ENCODE results near the gene MAMLD1.

MAMLD1 gene

GRCh38 chrX:150405576-150405975 is 42.5 kb downstream of the MAMLD1 start:
- ATAC-seq: no peak
- no peak for TF ChIP-seq SNAI2 (CRISPR knock-in tag; IDR thresholded peaks at IDR 0.05)
- no peak for TF ChIP-seq PATZ1 (CRISPR knock-in tag; IDR thresholded peaks at IDR 0.05; ENCODE audit: borderline replicate concordance)
- TF ChIP-seq CREB5 (CRISPR knock-in tag; IDR thresholded peaks at IDR 0.05; ENCODE audit: low read depth): no peak
- TF ChIP-seq TSHZ2 (CRISPR knock-in tag; IDR thresholded peaks at IDR 0.05): no peak
- TF ChIP-seq ZFP3 (CRISPR knock-in tag; IDR thresholded peaks at IDR 0.05): no peak
- no peak for TF ChIP-seq BACH2 (CRISPR knock-in tag; IDR thresholded peaks at IDR 0.05; ENCODE audit: borderline replicate concordance)
- no peak for TF ChIP-seq TOX (CRISPR knock-in tag; IDR thresholded peaks at IDR 0.05; ENCODE audit: borderline replicate concordance)
- no peak for TF ChIP-seq POU6F1 (CRISPR knock-in tag; IDR thresholded peaks at IDR 0.05; ENCODE audit: borderline replicate concordance, low read depth)

GRCh38 chrX:150406596-150406995 is 43.5 kb downstream of the MAMLD1 start:
- ATAC-seq: no peak
- no peak for TF ChIP-seq TSHZ2 (CRISPR knock-in tag; IDR thresholded peaks at IDR 0.05)
- no peak for TF ChIP-seq TCF4 (CRISPR knock-in tag; IDR thresholded peaks at IDR 0.05; ENCODE audit: borderline replicate concordance)

GRCh38 chrX:150408007-150408406 is 44.9 kb downstream of the MAMLD1 start:
- ATAC-seq: no peak
- TF ChIP-seq ZFP3 (CRISPR knock-in tag; IDR thresholded peaks at IDR 0.05) (no peak), TSHZ2 (CRISPR knock-in tag; IDR thresholded peaks at IDR 0.05) (no peak), ISL1 (CRISPR knock-in tag; IDR thresholded peaks at IDR 0.05) (no peak), ESRRG (CRISPR knock-in tag; IDR thresholded peaks at IDR 0.05) (no peak), ZNF70 (CRISPR knock-in tag; IDR thresholded peaks at IDR 0.05) (no peak), CSRNP3 (CRISPR knock-in tag; IDR thresholded peaks at IDR 0.05) (no peak), TOX (CRISPR knock-in tag; IDR thresholded peaks at IDR 0.05; ENCODE audit: borderline replicate concordance) (no peak), ZNF8 (CRISPR knock-in tag; IDR thresholded peaks at IDR 0.05) (no peak)
